Osteocyte (in vitro differentiated cells): ENCODE data around the gene EBF4. TPM values are rescaled to one million over a fixed set of nuclear protein-coding genes. Genes with fewer than 3 reads are reported as not detected.

Source experiments
- DNase-seq: peaks from one replicate; pipeline ENCODE4 v3.0.0; 2021; ENCODE audit warnings: mixed read lengths; ENCODE audit not compliant: unreplicated experiment; ENCODE audit errors: extremely low spot score
- H3K27ac Mint-ChIP-seq: one replicate; pipeline ENCODE4 v1.8.0; 2021; ENCODE audit warnings: mild to moderate bottlenecking, mixed read lengths; ENCODE audit not compliant: unreplicated experiment
- H3K27me3 Mint-ChIP-seq: one replicate; pipeline ENCODE4 v1.8.0; 2021; ENCODE audit warnings: mixed read lengths; ENCODE audit not compliant: unreplicated experiment
- H3K36me3 Mint-ChIP-seq: one replicate; pipeline ENCODE4 v1.8.0; 2021; ENCODE audit warnings: mixed read lengths; ENCODE audit not compliant: unreplicated experiment
- H3K4me1 Mint-ChIP-seq: one replicate; pipeline ENCODE4 v1.8.0; 2021; ENCODE audit warnings: mixed read lengths; ENCODE audit not compliant: unreplicated experiment
- H3K4me3 Mint-ChIP-seq: one replicate; pipeline ENCODE4 v1.8.0; 2021; ENCODE audit warnings: mild to moderate bottlenecking, moderate library complexity, mixed read lengths; ENCODE audit not compliant: unreplicated experiment
- H3K9me3 Mint-ChIP-seq: one replicate; pipeline ENCODE4 v1.8.0; 2021; ENCODE audit warnings: mixed read lengths; ENCODE audit not compliant: unreplicated experiment
- total RNA-seq: library from RNA; stranded (reverse); gene quantifications from 2 replicates; pipeline ENCODE4 v1.2.1, GENCODE V29; 2021
- TF ChIP-seq, protein P1 (sequence below): fragments of 200-600 bp; sonication (generic); IDR thresholded peaks from 2 replicates; pipeline ENCODE4 v1.5.0; 2021; ENCODE audit warnings: antibody characterized with exemption, mild to moderate bottlenecking, moderate library complexity

Gene EBF4
- total RNA-seq, 1 donor from 2014 or later = 12.8 TPM

GRCh38 chr20:2804041-2804828, 111.7 kb downstream of the EBF4 start:
- H3K36me3 Mint-ChIP-seq = peaks cover 6% of the 10 kb centered on the region
- DNase-seq = peak; percentile 21
- peaks cover 29% of the 10 kb centered on the region for H3K4me1 Mint-ChIP-seq
- TF ChIP-seq, protein P1, sequence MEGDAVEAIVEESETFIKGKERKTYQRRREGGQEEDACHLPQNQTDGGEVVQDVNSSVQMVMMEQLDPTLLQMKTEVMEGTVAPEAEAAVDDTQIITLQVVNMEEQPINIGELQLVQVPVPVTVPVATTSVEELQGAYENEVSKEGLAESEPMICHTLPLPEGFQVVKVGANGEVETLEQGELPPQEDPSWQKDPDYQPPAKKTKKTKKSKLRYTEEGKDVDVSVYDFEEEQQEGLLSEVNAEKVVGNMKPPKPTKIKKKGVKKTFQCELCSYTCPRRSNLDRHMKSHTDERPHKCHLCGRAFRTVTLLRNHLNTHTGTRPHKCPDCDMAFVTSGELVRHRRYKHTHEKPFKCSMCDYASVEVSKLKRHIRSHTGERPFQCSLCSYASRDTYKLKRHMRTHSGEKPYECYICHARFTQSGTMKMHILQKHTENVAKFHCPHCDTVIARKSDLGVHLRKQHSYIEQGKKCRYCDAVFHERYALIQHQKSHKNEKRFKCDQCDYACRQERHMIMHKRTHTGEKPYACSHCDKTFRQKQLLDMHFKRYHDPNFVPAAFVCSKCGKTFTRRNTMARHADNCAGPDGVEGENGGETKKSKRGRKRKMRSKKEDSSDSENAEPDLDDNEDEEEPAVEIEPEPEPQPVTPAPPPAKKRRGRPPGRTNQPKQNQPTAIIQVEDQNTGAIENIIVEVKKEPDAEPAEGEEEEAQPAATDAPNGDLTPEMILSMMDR = no peak
- no peaks in the 10 kb centered on the region for H3K9me3 Mint-ChIP-seq
- H3K27ac Mint-ChIP-seq = no peak overlapping the region
- H3K4me3 Mint-ChIP-seq = no peak overlapping the region
- H3K27me3 Mint-ChIP-seq = peaks cover 35% of the 10 kb centered on the region

- Mint-ChIP-seq H3K9me3 (no peaks in the 10 kb centered on the region), H3K27me3 (peaks cover 35% of the 10 kb centered on the region), H3K4me1 (peaks cover 20% of the 10 kb centered on the region), H3K27ac (no peak overlapping the region), H3K4me3 (no peak overlapping the region), H3K36me3 (peaks cover 6% of the 10 kb centered on the region)
- DNase-seq = peak; percentile 81
- TF ChIP-seq, protein P1 = no peak
These were observed 112.5 kb downstream of the EBF4 start for GRCh38 chr20:2804852-2805688.

- H3K36me3 Mint-ChIP-seq = peaks cover 6% of the 10 kb centered on the region
- TF ChIP-seq, protein P1 = no peak
- no peak overlapping the region for H3K27ac Mint-ChIP-seq
- H3K27me3 Mint-ChIP-seq = peaks cover 35% of the 10 kb centered on the region
- H3K9me3 Mint-ChIP-seq = no peaks in the 10 kb centered on the region
- peaks cover 17% of the 10 kb centered on the region for H3K4me1 Mint-ChIP-seq
- DNase-seq = peak; percentile 34
- no peak overlapping the region for H3K4me3 Mint-ChIP-seq
These were observed 113.2 kb downstream of the EBF4 start for GRCh38 chr20:2805689-2806350.

GRCh38 chr20:2806351-2806701, 113.7 kb downstream of the EBF4 start:
- DNase-seq = peak; percentile 46
- no peak overlapping the region for H3K4me3 Mint-ChIP-seq
- peaks cover 4% of the 10 kb centered on the region for H3K9me3 Mint-ChIP-seq
- no peak overlapping the region for H3K27ac Mint-ChIP-seq
- peaks cover 12% of the 10 kb centered on the region for H3K4me1 Mint-ChIP-seq
- TF ChIP-seq, protein P1 = no peak
- H3K27me3 Mint-ChIP-seq = peaks cover 32% of the 10 kb centered on the region
- peaks cover 6% of the 10 kb centered on the region for H3K36me3 Mint-ChIP-seq
